Subcutaneous abdominal adipose tissue (tissue), 5 donors: ENCODE measurements around the gene RELB.

ENCODE experiments used
- H3K27ac ChIP-seq: one replicate; pipeline ENCODE4 v1.7.0; 2013; ENCODE audit warnings: low read depth, mild to moderate bottlenecking, inconsistent platforms, low read length, moderate library complexity
- H3K27me3 ChIP-seq, 5 donors: one replicate each; pipeline ENCODE4 v1.7.0; 2013; ENCODE audit warnings: low read length in 5 of 5, inconsistent platforms in 1 of 5; ENCODE audit not compliant: control insufficient read depth in 5 of 5, insufficient read depth in 4 of 5
- H3K36me3 ChIP-seq, 5 donors: one replicate each; pipeline ENCODE4 v1.7.0; 2013; ENCODE audit warnings: low read length in 5 of 5; ENCODE audit not compliant: control insufficient read depth in 5 of 5, insufficient read depth in 5 of 5
- H3K4me1 ChIP-seq, 5 donors: one replicate each; pipeline ENCODE4 v1.7.0; 2013; ENCODE audit warnings: low read length in 5 of 5, mild to moderate bottlenecking in 3 of 5, moderate library complexity in 1 of 5; ENCODE audit not compliant: control insufficient read depth in 5 of 5, insufficient read depth in 5 of 5
- H3K4me3 ChIP-seq, 5 donors: one replicate each; pipeline ENCODE4 v1.7.0; 2013; ENCODE audit warnings: low read length in 5 of 5, low read depth in 1 of 5
- H3K9ac ChIP-seq, 5 donors: one replicate each; pipeline ENCODE4 v1.7.0; 2013; ENCODE audit warnings: low read length in 5 of 5, mild to moderate bottlenecking in 4 of 5, moderate library complexity in 3 of 5
- H3K9me3 ChIP-seq, 5 donors: one replicate each; pipeline ENCODE4 v1.7.0; 2013; ENCODE audit warnings: low read length in 5 of 5; ENCODE audit not compliant: control insufficient read depth in 5 of 5
- donor health status: healthy.
- donor health status: healthy.
- donor health status: healthy.
- donor health status: healthy.
- donor health status: healthy.

Gene RELB

GRCh38 chr19:45001087-45001739 is at the start of gene RELB:
TSS of gene RELB (plus strand) at chr19:45001464. CDS start at chr19:45001580, 116 bp downstream.
- Histone ChIP-seq H3K9ac (peak within 1 kb of the TSS in 4 of 5 donors; percentile 74 to 94 (median 84)), H3K36me3 (peaks cover 0 to 10% (median 0%) of the 10 kb centered on the region in 5 donors)

GRCh38 chr19:44954278-44954648 is 47.0 kb upstream of the RELB start:
- peaks cover 8 to 65% (median 53%) of the 10 kb centered on the region in 5 donors for H3K4me1 ChIP-seq
- H3K9me3 ChIP-seq: no peaks in the 10 kb centered on the region
- H3K4me3 ChIP-seq: peak overlapping the region; percentile 85 to 99 (median 99)
- H3K27me3 ChIP-seq: no peaks in the 10 kb centered on the region
- H3K36me3 ChIP-seq: peaks cover 0 to 15% (median 8%) of the 10 kb centered on the region in 5 donors
- peak overlapping the region; percentile 74 for H3K27ac ChIP-seq
- peak overlapping the region; percentile 0 to 78 (median 77) for H3K9ac ChIP-seq

More at GRCh38 chr19:45001087-45001739, at the start of gene RELB:
- Histone ChIP-seq H3K27ac (peak within 1 kb of the TSS; percentile 98), H3K4me3 (peak within 1 kb of the TSS; percentile 67 to 76 (median 69)), H3K27me3 (no peaks in the 10 kb centered on the region), H3K4me1 (peaks cover 0 to 14% (median 10%) of the 10 kb centered on the region in 5 donors), H3K9me3 (no peaks in the 10 kb centered on the region)

- H3K36me3 ChIP-seq: peaks cover 0 to 10% (median 6%) of the 10 kb centered on the region in 5 donors
- H3K9me3 ChIP-seq: no peaks in the 10 kb centered on the region
- H3K4me3 ChIP-seq: peak within 1 kb of the TSS; percentile 85 to 99 (median 99)
- H3K27ac ChIP-seq: peak within 1 kb of the TSS; percentile 78
- peaks cover 8 to 66% (median 54%) of the 10 kb centered on the region in 5 donors for H3K4me1 ChIP-seq
- no peaks in the 10 kb centered on the region for H3K27me3 ChIP-seq
- H3K9ac ChIP-seq: peak within 1 kb of the TSS; percentile 92 to 99 (median 97)
Observed at GRCh38 chr19:44954649-44955504, 46.4 kb upstream of the RELB start, which contains the start of gene CLPTM1. TSS of gene CLPTM1 (plus strand) at chr19:44955380. CDS start at chr19:44955396, 16 bp downstream.

GRCh38 chr19:44955505-44956439 is 45.5 kb upstream of the RELB start:
- H3K9me3 ChIP-seq: no peaks in the 10 kb centered on the region
- no peaks in the 10 kb centered on the region for H3K27me3 ChIP-seq
- peak overlapping the region; percentile 78 for H3K27ac ChIP-seq
- H3K4me1 ChIP-seq: peaks cover 8 to 65% (median 53%) of the 10 kb centered on the region in 5 donors
- peak overlapping the region; percentile 85 to 99 (median 94) for H3K4me3 ChIP-seq
- H3K9ac ChIP-seq: peak overlapping the region; percentile 92 to 99 (median 97)
- H3K36me3 ChIP-seq: peaks cover 0 to 9% (median 5%) of the 10 kb centered on the region in 5 donors

- peak overlapping the region in 4 of 5 donors; percentile 49 to 98 (median 74) for H3K9ac ChIP-seq
- H3K9me3 ChIP-seq: no peaks in the 10 kb centered on the region
- no peak overlapping the region for H3K27ac ChIP-seq
- H3K36me3 ChIP-seq: peaks cover 0 to 24% (median 22%) of the 10 kb centered on the region in 5 donors
- H3K4me3 ChIP-seq: no peak overlapping the region
- no peaks in the 10 kb centered on the region for H3K27me3 ChIP-seq
- H3K4me1 ChIP-seq: peaks cover 6 to 50% (median 45%) of the 10 kb centered on the region in 5 donors
Observed at GRCh38 chr19:44957526-44957925, 43.7 kb upstream of the RELB start.

GRCh38 chr19:44958090-44958489 is 43.2 kb upstream of the RELB start:
- peaks cover 0 to 28% (median 22%) of the 10 kb centered on the region in 5 donors for H3K36me3 ChIP-seq
- H3K9ac ChIP-seq: peak overlapping the region in 4 of 5 donors; percentile 0 to 98 (median 73)
- no peak overlapping the region for H3K27ac ChIP-seq
- H3K4me1 ChIP-seq: peaks cover 6 to 50% (median 45%) of the 10 kb centered on the region in 5 donors
- H3K9me3 ChIP-seq: no peaks in the 10 kb centered on the region
- no peaks in the 10 kb centered on the region for H3K27me3 ChIP-seq
- H3K4me3 ChIP-seq: no peak overlapping the region

- no peaks in the 10 kb centered on the region for H3K27me3 ChIP-seq
Observed at GRCh38 chr19:44959691-44960090, 41.6 kb upstream of the RELB start.

GRCh38 chr19:44960906-44961728 is 40.1 kb upstream of the RELB start:
- no peaks in the 10 kb centered on the region for H3K27me3 ChIP-seq
- H3K4me1 ChIP-seq: peaks cover 4 to 32% (median 26%) of the 10 kb centered on the region in 5 donors
- H3K9me3 ChIP-seq: no peaks in the 10 kb centered on the region
- peaks cover 0 to 44% (median 27%) of the 10 kb centered on the region in 5 donors for H3K36me3 ChIP-seq
- H3K4me3 ChIP-seq: no peak overlapping the region
- H3K9ac ChIP-seq: peak overlapping the region in 1 of 5 donors; percentile 12
- no peak overlapping the region for H3K27ac ChIP-seq

More at GRCh38 chr19:44959691-44960090, 41.6 kb upstream of the RELB start:
- peaks cover 6 to 39% (median 33%) of the 10 kb centered on the region in 5 donors for H3K4me1 ChIP-seq
- peak overlapping the region in 2 of 5 donors; percentile 2 to 56 for H3K9ac ChIP-seq
- no peaks in the 10 kb centered on the region for H3K9me3 ChIP-seq
- peaks cover 0 to 36% (median 26%) of the 10 kb centered on the region in 5 donors for H3K36me3 ChIP-seq
- H3K27ac ChIP-seq: no peak overlapping the region
- no peak overlapping the region for H3K4me3 ChIP-seq
